ENCODE measurements around the gene TMEM52.
A peak's percentile ranks its signal among the peaks of the same experiment; 100 is the strongest.

GRCh38 chr1:1919304-1920056 lies 401 bp upstream of the TMEM52 start:
- no peak for TF ChIP-seq CTCF (tag by site-specific recombination; IDR thresholded peaks at IDR 0.05)
- TF ChIP-seq ZNF24 (tag by site-specific recombination; IDR thresholded peaks at IDR 0.05) = no peak
- peak; percentile 96 for TF ChIP-seq ZBTB8A (tag by site-specific recombination; IDR thresholded peaks at IDR 0.05)
- peak; percentile 83 for TF ChIP-seq KLF16 (tag by site-specific recombination; IDR thresholded peaks at IDR 0.05)
- TF ChIP-seq ZNF16 (tag by site-specific recombination; IDR thresholded peaks at IDR 0.05; ENCODE audit: low read depth) = no peak
- TF ChIP-seq, protein P1, sequence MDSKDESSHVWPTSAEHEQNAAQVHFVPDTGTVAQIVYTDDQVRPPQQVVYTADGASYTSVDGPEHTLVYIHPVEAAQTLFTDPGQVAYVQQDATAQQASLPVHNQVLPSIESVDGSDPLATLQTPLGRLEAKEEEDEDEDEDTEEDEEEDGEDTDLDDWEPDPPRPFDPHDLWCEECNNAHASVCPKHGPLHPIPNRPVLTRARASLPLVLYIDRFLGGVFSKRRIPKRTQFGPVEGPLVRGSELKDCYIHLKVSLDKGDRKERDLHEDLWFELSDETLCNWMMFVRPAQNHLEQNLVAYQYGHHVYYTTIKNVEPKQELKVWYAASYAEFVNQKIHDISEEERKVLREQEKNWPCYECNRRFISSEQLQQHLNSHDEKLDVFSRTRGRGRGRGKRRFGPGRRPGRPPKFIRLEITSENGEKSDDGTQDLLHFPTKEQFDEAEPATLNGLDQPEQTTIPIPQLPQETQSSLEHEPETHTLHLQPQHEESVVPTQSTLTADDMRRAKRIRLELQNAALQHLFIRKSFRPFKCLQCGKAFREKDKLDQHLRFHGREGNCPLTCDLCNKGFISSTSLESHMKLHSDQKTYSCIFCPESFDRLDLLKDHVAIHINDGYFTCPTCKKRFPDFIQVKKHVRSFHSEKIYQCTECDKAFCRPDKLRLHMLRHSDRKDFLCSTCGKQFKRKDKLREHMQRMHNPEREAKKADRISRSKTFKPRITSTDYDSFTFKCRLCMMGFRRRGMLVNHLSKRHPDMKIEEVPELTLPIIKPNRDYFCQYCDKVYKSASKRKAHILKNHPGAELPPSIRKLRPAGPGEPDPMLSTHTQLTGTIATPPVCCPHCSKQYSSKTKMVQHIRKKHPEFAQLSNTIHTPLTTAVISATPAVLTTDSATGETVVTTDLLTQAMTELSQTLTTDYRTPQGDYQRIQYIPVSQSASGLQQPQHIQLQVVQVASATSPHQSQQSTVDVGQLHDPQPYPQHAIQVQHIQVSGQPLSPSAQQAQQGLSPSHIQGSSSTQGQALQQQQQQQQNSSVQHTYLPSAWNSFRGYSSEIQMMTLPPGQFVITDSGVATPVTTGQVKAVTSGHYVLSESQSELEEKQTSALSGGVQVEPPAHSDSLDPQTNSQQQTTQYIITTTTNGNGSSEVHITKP (tag by site-specific recombination; IDR thresholded peaks at IDR 0.05) = peak; percentile 62
- TF ChIP-seq ZNF596 (tag by site-specific recombination; IDR thresholded peaks at IDR 0.05) = no peak
- TF ChIP-seq ZNF670 (tag by site-specific recombination; IDR thresholded peaks at IDR 0.05; ENCODE audit: low read depth) = no peak
- TF ChIP-seq, protein P2, sequence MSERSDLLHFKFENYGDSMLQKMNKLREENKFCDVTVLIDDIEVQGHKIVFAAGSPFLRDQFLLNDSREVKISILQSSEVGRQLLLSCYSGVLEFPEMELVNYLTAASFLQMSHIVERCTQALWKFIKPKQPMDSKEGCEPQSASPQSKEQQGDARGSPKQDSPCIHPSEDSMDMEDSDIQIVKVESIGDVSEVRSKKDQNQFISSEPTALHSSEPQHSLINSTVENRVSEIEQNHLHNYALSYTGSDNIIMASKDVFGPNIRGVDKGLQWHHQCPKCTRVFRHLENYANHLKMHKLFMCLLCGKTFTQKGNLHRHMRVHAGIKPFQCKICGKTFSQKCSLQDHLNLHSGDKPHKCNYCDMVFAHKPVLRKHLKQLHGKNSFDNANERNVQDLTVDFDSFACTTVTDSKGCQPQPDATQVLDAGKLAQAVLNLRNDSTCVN (tag by site-specific recombination; optimal IDR thresholded peaks at IDR 0.05) = peak; percentile 41
- no peak for TF ChIP-seq ZNF658 (tag by site-specific recombination; IDR thresholded peaks at IDR 0.05)
- no peak for TF ChIP-seq REST (tag by site-specific recombination; IDR thresholded peaks at IDR 0.05)
